Measurements from ENCODE around the gene PRKACA.

GRCh38 chr19:14078411-14078810 lies 39.2 kb downstream of the PRKACA start:
- TF ChIP-seq POLR2AphosphoS5 (IDR thresholded peaks at IDR 0.05; ENCODE audit: borderline replicate concordance, low read depth, low read length) (no peak), EZH2 (IDR thresholded peaks at IDR 0.05) (no peak), FOXP2 (optimal IDR thresholded peaks at IDR 0.05; ENCODE audit: control extremely low read depth, extremely low read length, insufficient read depth) (no peak)
